ENCODE data around the gene BCL7A.
"Not testable (repeated sequence)": the region's sequence is repeated elsewhere in the genome, so short reads cannot be mapped to it uniquely, and the experiment has no call there.

BCL7A gene

DNA sequence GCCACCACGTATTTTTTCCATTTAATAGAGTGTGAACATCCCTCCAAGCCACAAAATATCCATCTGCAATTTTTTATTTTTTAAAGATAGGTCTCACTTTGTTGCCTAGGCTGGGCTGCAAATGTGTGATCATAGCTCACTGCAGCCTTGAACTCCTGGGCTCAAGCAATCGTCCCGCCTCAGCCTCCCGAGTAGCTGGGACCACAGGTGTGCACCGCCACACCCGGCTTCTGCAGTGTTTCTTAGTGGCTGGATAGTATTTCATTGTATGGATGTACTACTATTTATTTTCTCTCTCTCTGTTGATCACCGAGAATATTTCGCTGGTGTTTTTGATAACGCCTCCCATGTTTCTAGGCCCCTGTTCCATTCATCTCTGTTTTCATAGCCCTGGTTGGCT, 74.3 kb downstream of the BCL7A start:
- no peak for DNase-seq (ENCODE audit: low read depth in 2 of 2)

DNA sequence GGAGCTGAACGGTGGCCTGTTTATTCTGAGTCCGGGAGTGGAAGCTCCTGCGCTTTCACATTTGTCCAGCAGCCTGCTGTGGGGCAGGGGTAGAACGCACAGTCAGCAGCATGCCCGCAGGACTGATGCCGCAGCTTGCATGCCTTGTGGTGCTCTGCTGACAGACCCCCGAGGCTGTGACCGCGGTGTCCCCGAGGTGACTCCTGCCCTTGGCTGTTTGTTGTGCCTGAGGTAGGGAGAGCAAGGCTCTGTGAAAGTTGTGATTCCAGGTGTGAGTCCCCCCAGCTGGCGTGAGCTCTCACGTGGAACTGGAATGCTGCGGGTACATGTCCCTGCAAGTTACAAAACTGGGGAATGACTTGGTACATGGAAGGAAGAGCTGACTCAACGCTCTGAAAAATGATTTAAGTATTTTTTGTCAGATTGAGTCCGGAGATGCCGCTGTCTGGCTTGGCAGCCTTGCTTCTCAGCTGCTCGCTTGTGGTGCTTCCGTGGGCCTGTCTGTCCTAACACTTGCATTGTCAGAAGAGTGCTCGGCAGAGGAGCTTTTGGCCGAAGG, 75.0 kb downstream of the BCL7A start:
- DNase-seq (ENCODE audit: low read depth in 2 of 2) = no peak

GRCh38 chr12:122097584-122097926, 75.9 kb downstream of the BCL7A start:
- no peak for DNase-seq (ENCODE audit: low read depth in 2 of 2)

DNA sequence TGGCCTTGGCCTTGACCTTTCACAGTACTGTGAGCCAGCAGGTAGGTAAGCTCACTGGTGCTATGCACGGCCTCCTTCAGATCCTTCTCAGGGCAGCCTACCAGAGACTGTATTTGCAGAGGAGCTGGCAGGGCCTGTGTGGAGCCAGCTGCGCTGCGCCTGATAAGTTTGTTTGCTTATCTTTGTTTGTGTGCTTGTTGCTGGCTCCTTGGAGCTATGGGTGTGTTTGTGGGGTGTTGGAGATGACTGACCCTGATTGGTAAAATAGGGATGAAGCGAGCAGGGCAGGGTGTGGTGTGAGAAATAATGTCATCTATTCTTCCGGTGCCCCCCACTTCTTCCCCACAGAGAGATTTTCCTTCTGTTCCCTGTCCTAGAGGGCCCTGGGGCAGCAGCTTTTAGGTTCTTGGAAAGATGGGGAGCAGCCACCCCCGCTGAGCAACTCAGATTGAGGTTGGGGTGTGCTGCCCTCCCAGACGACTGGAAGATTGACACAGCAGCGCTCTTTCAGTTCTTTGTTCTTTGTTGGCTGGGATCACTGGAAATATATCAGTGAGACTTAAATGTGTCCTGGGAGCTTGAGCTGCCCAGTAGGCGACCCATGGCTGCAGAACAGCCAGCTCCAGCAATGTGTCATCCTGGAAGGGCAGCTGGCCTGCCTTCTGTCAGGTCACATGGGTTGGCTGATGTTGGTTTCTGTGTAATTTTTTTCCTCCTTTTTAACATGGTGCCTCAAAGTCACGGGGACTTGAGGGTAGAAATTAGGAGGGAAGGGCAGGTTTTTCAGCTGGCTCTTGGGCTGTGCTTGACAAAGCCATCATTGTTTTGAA, 76.5 kb downstream of the BCL7A start:
- no peak for DNase-seq (ENCODE audit: low read depth in 2 of 2)

- no peak for DNase-seq (ENCODE audit: low read depth in 2 of 2)
Measured at GRCh38 chr12:122099280-122099749, 77.6 kb downstream of the BCL7A start.

DNA sequence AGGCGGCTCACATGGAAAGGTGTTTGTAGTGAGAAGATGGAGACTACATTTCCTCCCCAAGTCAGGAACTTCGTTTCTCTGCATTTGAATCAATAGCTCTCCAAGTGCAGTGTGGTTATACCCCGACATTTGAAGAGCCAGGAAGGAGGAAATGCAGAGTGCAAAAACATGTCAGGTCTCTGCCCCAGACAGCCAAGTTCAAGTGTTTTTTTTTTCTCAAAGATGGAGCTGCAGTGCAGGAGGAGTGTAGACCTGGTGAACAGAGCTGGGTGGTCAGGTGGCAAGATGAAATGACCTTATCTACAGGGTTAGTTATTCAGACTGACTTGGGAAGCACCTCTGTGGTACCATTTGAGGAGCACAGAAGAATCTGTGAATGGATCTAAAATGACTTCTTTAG, 78.2 kb downstream of the BCL7A start:
- no peak for DNase-seq (ENCODE audit: low read depth in 2 of 2)

- DNase-seq (ENCODE audit: low read depth in 2 of 2) = no peak
Measured at GRCh38 chr12:122100568-122100967, 78.9 kb downstream of the BCL7A start.

- no peak for DNase-seq (ENCODE audit: low read depth in 2 of 2)
Measured at GRCh38 chr12:122102331-122102730, 80.6 kb downstream of the BCL7A start.

DNA sequence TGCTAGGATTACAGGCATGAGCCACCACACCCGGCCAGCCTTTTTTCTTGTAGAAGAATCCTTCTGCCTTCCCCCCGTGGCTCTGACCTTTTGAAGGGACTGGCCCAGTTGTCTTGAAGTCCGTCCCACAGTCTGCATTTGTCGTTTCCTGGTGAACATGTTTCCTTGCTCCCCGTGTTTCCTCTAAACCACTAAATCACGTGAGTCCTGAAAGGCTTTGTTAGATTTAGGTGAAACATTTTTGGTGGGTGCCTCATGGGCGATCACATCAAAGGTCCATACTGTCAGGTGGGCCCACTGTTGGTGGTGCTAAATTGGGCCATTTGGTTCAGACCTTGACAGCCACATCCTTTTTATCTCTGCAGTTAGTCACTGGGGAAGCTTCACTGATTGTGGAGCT, 83.2 kb downstream of the BCL7A start:
- DNase-seq (ENCODE audit: low read depth in 2 of 2) = no peak

- DNase-seq (ENCODE audit: low read depth in 2 of 2) = not testable (repeated sequence)
Measured at GRCh38 chr12:122105496-122105895, 83.8 kb downstream of the BCL7A start.

- DNase-seq (ENCODE audit: low read depth in 2 of 2) = no peak
Measured at GRCh38 chr12:122106843-122107242, 85.2 kb downstream of the BCL7A start.

GRCh38 chr12:122107261-122107660, 85.6 kb downstream of the BCL7A start:
- no peak for DNase-seq (ENCODE audit: low read depth in 2 of 2)

- DNase-seq (ENCODE audit: low read depth in 2 of 2) = no peak
Measured at GRCh38 chr12:122111089-122111641, 89.5 kb downstream of the BCL7A start.
